ENCODE data around the gene CDT1. TPM values are rescaled to one million over a fixed set of nuclear protein-coding genes. Genes with fewer than 3 reads are reported as not detected.

The CDT1 gene
- total and polyA plus RNA-seq, 10 of the 15 experiments (the other 5 are each of a cell fraction or from before 2014, with no cell fraction given) = 0.50 to 87.6 (median 8.8) TPM

DNA sequence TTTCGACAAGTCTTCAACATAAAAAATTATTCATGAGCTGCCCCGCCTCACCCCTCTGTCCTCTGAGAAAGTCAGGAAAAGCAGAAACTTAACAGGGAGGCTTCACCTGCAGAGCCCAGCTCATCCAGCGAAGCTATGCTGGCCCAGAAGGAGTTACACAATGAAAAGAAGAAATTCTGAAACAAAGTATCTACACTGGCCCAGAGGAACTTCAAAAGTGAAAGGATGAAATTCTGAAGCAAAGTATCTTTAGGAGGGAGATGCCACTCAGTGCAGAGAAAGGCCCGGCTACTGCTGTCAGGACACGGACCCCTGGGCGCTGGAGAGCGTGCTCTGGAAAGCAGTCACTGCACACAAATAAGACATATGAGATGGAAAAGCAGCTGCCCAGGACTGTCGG, 51.6 kb downstream of the CDT1 start:
- intact Hi-C loops (cut with micrococcal nuclease; ENCODE audit: unreplicated experiment) (loop anchor here (5.0 kb wide), 2 partner anchors 43 to 67 kb away; partner anchors contain the start of gene APRT), in situ Hi-C loops (cut with MboI) (no loop called here)
- Histone ChIP-seq H4K20me1 (ENCODE audit: control insufficient read depth, insufficient read depth) (0 out of 2 replicates have a peak, but pooled peaks cover 2% of the 10 kb centered on the region), H3K79me2 (ENCODE audit: control insufficient read depth, insufficient read depth, low read length) (peaks cover 13% of the 10 kb centered on the region), H3K9ac (ENCODE audit: control insufficient read depth, insufficient read depth, low read length) (no peak overlapping the region), H3K27ac (ENCODE audit: control insufficient read depth, insufficient read depth) (no peak overlapping the region), H3K4me3 (peak overlapping the region; percentile 13; the same call in 1 of the 2 replicates), H3K4me1 (ENCODE audit: control insufficient read depth, insufficient read depth, low read length) (peaks cover 23% of the 10 kb centered on the region), H3K36me3 (ENCODE audit: control insufficient read depth in 2 of 2, insufficient read depth in 2 of 2, low read length in 1 of 2) (peaks cover 0 to 4% of the 10 kb centered on the region in 2 experiments; a peak in 1 of 4 replicates), H2AFZ (ENCODE audit: control insufficient read depth, low read depth, low read length) (no peak overlapping the region), H3K9me3 (replicated peaks; ENCODE audit: control insufficient read depth, insufficient read depth, low read length) (no peaks in the 10 kb centered on the region), H3K27me3 (replicated peaks in 1 of 2; ENCODE audit: control insufficient read depth in 2 of 2, insufficient read depth in 2 of 2, low read length in 1 of 2) (no peaks in the 10 kb centered on the region), H3K4me2 (ENCODE audit: control insufficient read depth, insufficient read depth) (no peak overlapping the region)
- 86% methylated on average over 8 of the region's 8 CpGs for WGBS (ENCODE audit: insufficient coverage, insufficient replicate concordance, low lambda C conversion rate, missing lambda C conversion rate)
- ATAC-seq = no peak
- TF ChIP-seq MEF2A (IDR thresholded peaks at IDR 0.05; ENCODE audit: insufficient read depth, low read depth, low read length) = no peak
- TF ChIP-seq MTA3 (IDR thresholded peaks at IDR 0.05; ENCODE audit: borderline replicate concordance, low read length) = no peak
- TF ChIP-seq, protein P1, sequence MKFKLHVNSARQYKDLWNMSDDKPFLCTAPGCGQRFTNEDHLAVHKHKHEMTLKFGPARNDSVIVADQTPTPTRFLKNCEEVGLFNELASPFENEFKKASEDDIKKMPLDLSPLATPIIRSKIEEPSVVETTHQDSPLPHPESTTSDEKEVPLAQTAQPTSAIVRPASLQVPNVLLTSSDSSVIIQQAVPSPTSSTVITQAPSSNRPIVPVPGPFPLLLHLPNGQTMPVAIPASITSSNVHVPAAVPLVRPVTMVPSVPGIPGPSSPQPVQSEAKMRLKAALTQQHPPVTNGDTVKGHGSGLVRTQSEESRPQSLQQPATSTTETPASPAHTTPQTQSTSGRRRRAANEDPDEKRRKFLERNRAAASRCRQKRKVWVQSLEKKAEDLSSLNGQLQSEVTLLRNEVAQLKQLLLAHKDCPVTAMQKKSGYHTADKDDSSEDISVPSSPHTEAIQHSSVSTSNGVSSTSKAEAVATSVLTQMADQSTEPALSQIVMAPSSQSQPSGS (IDR thresholded peaks at IDR 0.05; ENCODE audit: low read length) = no peak
- no peak for TF ChIP-seq PML (IDR thresholded peaks at IDR 0.05; ENCODE audit: low read length)
- TF ChIP-seq, protein P2, sequence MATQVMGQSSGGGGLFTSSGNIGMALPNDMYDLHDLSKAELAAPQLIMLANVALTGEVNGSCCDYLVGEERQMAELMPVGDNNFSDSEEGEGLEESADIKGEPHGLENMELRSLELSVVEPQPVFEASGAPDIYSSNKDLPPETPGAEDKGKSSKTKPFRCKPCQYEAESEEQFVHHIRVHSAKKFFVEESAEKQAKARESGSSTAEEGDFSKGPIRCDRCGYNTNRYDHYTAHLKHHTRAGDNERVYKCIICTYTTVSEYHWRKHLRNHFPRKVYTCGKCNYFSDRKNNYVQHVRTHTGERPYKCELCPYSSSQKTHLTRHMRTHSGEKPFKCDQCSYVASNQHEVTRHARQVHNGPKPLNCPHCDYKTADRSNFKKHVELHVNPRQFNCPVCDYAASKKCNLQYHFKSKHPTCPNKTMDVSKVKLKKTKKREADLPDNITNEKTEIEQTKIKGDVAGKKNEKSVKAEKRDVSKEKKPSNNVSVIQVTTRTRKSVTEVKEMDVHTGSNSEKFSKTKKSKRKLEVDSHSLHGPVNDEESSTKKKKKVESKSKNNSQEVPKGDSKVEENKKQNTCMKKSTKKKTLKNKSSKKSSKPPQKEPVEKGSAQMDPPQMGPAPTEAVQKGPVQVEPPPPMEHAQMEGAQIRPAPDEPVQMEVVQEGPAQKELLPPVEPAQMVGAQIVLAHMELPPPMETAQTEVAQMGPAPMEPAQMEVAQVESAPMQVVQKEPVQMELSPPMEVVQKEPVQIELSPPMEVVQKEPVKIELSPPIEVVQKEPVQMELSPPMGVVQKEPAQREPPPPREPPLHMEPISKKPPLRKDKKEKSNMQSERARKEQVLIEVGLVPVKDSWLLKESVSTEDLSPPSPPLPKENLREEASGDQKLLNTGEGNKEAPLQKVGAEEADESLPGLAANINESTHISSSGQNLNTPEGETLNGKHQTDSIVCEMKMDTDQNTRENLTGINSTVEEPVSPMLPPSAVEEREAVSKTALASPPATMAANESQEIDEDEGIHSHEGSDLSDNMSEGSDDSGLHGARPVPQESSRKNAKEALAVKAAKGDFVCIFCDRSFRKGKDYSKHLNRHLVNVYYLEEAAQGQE (IDR thresholded peaks at IDR 0.05; ENCODE audit: low read depth, low read length) = no peak
- no peak for TF ChIP-seq POLR2AphosphoS5 (IDR thresholded peaks at IDR 0.05; ENCODE audit: low read length)
- no peak for TF ChIP-seq ZSCAN29 (IDR thresholded peaks at IDR 0.05)
- TF ChIP-seq, protein P3, sequence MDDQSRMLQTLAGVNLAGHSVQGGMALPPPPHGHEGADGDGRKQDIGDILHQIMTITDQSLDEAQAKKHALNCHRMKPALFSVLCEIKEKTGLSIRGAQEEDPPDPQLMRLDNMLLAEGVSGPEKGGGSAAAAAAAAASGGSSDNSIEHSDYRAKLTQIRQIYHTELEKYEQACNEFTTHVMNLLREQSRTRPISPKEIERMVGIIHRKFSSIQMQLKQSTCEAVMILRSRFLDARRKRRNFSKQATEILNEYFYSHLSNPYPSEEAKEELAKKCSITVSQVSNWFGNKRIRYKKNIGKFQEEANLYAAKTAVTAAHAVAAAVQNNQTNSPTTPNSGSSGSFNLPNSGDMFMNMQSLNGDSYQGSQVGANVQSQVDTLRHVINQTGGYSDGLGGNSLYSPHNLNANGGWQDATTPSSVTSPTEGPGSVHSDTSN (IDR thresholded peaks at IDR 0.05; ENCODE audit: insufficient replicate concordance, low read depth, low read length) = no peak
- ChIA-PET POLR2A (interaction anchor here (0.6 kb wide), 1 partner anchor 52 kb away, joined by 4 read pairs; no protein-coding TSS in a partner anchor), SMC1A (ENCODE audit: uncharacterized antibody, unreplicated experiment) (interaction anchor here (0.8 kb wide), 1 partner anchor 9 kb away, joined by 3 read pairs; no protein-coding TSS in a partner anchor), CTCF (interaction anchor here (1.1 kb wide), 1 partner anchor 9 kb away, joined by 3 read pairs; no protein-coding TSS in a partner anchor), RAD21 (ENCODE audit: unreplicated experiment) (no interaction called here)
- no TSS peak for BruUV-seq (replicated peaks)
- no peak for FAIRE-seq
- no peak for DNase-seq (ENCODE audit: low read depth, low spot score)
